ENCODE measurements around the gene RAB3C.
A peak's percentile ranks its signal among the peaks of the same experiment; 100 is the strongest.

Gene RAB3C

GRCh38 chr5:58891086-58891970 is 308.5 kb downstream of the RAB3C start:
- DNase-seq = peak; percentile 61

DNA sequence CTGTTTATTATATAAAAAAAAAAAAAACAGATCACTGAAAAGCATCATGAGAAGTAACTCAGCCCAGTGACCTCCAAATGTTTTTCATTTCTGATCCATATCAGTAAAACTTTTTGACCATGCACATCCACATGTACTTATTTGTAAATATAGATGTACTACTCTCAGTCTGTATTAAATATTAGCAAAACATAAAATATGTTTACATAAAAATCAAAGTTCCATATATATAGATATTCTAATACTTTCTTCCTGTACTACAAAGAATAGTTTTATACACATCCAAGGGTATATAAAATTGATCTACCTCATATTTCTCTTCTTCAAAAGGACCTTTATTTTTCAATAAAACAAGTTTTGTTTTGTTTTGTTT is 309.1 kb downstream of the RAB3C start:
- DNase-seq = no peak

DNA sequence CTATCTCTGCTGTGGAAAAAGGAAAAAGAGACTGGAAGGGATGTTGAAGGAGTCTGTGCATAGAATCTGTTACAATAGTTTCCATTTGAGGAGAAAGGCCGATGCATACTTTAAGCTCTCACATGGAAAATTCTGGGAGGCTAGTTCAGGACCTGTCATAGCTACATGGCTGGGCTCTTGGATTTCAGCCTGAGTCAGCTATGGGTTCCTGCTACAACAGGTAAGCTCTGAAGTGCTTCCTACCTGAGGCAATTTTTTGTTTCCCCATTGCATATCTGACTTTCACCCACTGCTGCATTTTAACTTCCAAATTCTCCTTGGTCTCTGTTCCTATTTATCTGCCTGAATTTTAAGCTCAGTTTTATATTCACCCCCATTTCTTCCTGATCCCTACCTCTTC is 310.7 kb downstream of the RAB3C start:
- no peak for DNase-seq

- no peak for DNase-seq
Observed at GRCh38 chr5:58898006-58898405, 315.1 kb downstream of the RAB3C start.

DNA sequence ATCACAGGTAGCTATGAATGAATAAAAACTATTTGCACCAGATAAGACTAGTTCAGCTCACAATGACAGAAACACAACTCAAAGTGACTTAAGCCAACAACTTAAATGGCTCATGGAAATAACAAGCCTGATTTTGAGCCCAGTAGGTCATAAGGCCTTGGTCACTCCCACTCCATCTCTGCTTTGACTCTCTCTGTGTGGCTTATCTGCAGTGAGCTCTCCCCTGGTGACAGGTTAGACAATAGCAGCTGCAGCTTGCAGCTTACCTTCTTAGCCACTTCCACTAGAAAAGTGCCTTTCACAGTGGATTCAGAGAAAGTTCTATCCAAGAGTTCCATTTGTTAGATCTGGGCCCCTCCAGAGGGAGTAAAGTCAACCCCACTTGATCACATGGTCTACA is 315.7 kb downstream of the RAB3C start:
- DNase-seq = no peak

GRCh38 chr5:58901271-58901670 is 318.4 kb downstream of the RAB3C start:
- DNase-seq = no peak

DNA sequence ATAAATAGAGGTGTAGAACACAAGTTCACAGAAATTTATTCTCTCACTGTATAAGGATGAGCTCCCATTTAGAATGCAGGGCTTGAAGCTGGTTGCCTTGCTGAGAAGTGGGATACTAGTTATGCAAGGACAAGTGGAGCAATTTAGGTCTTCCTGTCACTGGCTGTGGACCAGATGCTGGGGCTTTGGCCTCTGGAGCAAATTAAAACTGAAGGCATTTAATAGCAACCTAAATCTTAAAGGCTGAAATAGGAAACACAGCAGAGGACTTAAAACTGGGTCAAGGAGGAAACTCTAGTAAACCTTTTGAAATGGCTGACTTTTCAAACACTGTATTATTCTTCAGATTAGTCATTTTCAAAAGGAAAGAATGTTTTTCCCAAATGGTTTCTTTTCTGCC is 319.4 kb downstream of the RAB3C start:
- no peak for DNase-seq

DNA sequence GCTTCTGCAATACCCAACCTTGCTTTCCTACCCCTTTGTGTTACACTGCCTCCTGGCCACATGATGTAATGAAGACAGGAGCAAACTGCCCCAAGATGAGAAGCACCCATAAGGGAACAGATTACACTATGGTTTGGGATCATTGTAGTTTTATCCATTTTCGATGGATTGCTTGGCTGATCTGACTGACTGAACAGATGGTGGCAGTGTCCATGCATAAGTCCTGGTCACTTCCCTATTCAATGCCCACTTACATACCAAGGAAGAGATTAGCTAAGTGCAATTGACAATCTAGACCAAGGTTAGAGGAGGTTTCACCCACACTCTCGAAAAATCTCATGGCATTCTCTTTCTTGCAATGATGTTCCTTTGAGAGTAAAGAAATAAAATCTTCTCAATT is 319.9 kb downstream of the RAB3C start:
- DNase-seq = no peak

DNA sequence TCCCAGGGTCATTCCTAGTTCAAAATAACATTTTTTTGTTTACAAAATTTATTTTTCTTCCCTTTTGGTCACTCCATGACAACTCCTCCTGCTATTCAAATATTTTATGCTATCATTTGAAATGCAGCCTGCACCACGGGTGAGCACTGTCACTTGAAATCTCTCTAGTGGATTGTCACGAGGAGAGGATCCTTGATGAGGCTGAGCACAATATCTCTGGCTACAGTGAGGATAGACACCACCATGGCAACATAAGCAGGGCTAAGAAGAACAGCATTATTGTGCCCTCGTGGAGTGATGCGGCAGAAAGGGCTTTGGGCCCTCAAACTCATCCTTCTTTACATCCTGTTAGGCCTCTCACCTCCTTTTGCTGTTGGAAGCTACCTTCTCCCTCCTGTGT is 321.9 kb downstream of the RAB3C start:
- DNase-seq = no peak

DNA sequence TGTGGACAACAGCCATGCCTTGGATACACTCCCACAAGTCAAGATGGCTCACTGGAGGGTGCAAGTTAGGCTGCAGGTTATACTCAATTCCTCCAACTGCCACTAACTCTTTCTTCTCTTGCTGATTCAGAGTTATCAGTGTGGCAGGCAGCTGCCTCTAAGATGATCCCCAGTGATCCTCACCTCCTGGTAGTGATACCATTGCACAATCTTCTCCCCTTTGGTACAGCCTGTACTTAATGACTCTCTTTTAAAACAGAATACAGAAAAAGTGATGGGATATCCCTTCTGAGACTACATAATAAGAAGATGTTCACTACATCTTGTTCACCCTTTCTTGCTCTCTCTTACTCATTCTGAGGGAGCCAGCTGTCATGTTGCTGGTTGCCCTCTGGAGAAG is 323.1 kb downstream of the RAB3C start:
- no peak for DNase-seq

Measured in activated CD4-positive, alpha-beta T cell treated with anti-CD3 and anti-CD28 coated beads, Interleukin-2, amount 50 U/mL, for 1 hour (primary cell).